HFF-Myc (cell line): Measurements from ENCODE around the gene HOXC4.

Experiments
- DNase-seq: peaks from one replicate; pipeline ENCODE4 v3.0.0-alpha.2; 2011; ENCODE audit warnings: low read depth; ENCODE audit errors: extremely low read depth
- H3K4me3 ChIP-seq: replicated peaks from 2 replicates; pipeline ENCODE4 v1.5.1; 2011; ENCODE audit warnings: low read depth, mild to moderate bottlenecking, control low read depth, low read length
- CTCF ChIP-seq: IDR thresholded peaks from 2 replicates; pipeline ENCODE4 v1.5.1; 2012; ENCODE audit warnings: mild to moderate bottlenecking, low read depth, low read length, control low read depth; ENCODE audit errors: missing control alignments

Gene HOXC4

DNA sequence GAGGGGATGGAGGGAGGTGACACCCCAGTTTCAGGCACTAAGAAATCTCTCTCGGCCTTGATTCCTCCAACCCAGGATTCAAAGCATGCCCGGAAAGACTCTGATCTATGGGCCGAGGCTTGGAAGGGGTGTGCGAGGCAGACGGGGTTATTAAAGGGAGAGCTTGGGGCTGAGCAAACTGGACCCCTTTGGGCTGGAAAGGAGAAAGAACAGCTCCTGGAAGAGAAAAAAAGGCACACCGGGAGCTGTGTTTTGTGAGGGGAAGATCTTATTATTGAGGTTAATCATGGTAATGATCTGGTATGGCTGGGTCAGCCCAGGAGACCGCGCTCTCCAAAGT, 5.7 kb upstream of the HOXC4 start:
- H3K4me3 ChIP-seq = no peak overlapping the region

DNA sequence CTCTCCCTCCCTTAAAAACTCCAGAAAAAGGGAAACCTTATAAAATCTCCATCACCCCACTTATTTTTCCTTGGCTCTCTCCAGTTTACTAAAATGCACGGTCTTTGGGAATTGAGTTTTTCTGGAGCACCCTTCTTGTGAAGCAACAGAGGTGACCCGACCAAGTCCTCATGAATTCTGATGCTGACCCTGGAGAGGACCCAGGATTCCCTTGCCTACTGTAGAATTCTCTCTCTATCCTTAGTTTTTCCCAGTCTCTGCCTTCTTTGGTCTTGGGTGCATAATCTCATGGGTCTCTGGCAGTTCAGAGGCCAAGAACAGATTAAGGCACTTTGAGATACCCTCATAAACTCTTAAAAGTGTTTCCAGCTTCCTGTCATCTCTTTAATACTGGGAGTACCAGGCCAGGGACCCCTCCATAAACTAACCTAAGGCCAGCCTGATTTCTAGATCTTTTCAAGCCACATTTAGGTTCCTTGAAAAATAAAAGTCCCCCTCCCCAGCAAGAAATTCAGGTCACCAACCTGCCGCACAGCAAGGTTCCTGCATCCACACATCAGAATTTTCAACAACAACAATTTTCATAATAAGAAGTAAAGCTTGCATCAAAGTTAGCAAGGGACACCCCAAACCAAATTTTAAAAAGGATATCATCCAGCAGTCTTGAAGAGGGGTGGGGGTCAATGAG, 5.1 kb upstream of the HOXC4 start:
- H3K4me3 ChIP-seq = no peak overlapping the region
- no peak for DNase-seq

More for the DNA sequence above, 5.7 kb upstream of the HOXC4 start:
- no peak for TF ChIP-seq CTCF
- DNase-seq = no peak

DNA sequence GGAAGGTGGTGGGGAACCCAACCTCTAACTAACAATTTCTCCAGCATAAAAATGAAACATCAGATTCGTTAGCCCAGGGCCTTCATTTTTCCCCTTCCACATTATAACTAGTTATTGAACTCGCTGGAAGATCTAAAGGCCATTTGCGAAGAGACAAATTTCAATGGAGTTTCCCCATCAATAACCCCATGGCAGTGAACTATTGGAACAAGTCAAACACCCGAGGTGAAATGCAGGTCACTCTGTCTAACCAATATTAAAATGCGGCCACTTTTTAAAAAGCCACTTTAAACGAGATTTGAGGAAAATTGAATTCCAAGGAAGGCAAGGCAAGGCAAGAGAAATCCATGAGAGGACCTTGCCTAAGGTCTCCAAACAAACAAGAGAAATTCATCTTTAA, 4.5 kb upstream of the HOXC4 start:
- no peak for DNase-seq
- H3K4me3 ChIP-seq = no peak overlapping the region
- no peak for TF ChIP-seq CTCF

More for the DNA sequence above, 5.1 kb upstream of the HOXC4 start:
- TF ChIP-seq CTCF = no peak

- DNase-seq = no peak
- no peak for TF ChIP-seq CTCF
- no peak overlapping the region for H3K4me3 ChIP-seq
Measured at GRCh38 chr12:54050482-54050810, 3.2 kb upstream of the HOXC4 start.

GRCh38 chr12:54051026-54051842, 2.4 kb upstream of the HOXC4 start:
- no peak overlapping the region for H3K4me3 ChIP-seq
- TF ChIP-seq CTCF = no peak
- no peak for DNase-seq

- no peak overlapping the region for H3K4me3 ChIP-seq
- no peak for TF ChIP-seq CTCF
- DNase-seq = no peak
Measured at GRCh38 chr12:54051874-54052437, 1.7 kb upstream of the HOXC4 start.
